ENCODE measurements around the gene SERTAD1. TPM values are rescaled to one million over a fixed set of nuclear protein-coding genes. Genes with fewer than 3 reads are reported as not detected.

Gene SERTAD1
- polyA plus RNA-seq, 1 of the 3 experiments (the other 2 are of a cell fraction): 10.4 TPM

DNA sequence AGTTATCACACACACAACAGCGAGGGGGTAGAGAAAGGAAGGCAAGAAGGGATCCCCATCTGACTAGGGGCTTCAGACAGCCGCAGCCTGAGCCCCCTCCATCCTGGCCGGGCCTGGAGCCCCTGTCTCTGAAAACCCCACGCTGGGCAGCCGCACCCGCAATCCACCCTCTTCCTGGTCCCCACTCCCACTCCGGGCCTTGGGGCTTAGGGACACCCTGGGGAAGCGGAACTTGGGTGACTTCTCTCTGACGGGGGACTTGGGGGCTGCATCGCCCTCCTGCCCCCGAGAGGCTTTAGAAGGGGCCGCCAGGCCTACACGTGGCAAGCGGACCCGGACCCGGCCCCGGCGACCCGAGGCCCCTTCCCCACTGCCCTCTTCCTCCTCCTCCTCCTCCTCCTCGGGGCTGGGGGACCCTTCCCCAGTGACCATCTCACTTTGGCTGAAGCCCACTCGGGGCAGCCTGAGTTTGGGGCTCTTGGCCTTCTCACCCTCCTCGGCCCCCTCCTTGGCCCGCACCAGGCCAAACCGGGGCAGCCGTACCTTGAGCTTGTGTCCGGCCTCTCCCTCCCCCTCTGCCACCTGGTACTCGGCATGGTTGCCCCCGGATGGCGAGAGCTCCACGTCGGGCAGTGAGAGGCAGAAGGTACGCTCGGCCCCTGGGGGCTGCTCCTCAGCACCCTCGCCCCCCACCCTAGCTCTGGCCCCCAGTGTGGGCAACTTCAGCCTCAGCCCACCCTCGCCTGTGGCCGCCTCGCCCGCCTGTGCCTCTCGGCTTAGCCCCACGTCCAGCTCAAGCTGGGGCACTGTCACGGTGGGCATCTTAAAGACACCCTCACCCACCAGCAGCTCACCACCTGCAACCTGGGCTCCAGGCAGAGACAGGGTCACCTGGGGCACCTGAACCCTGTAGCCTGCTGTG is 31.6 kb downstream of the SERTAD1 start:
- POLR2A ChIA-PET: no interaction called here
- CTCF ChIA-PET: interaction anchor here (0.8 kb wide), 1 partner anchor 27 kb away, joined by 4 read pairs; no protein-coding TSS in a partner anchor
- Histone ChIP-seq H3K36me3 (replicated peaks in 1 of 2; ENCODE audit: control insufficient read depth in 1 of 2, insufficient read depth in 2 of 2, low read length in 1 of 2) (no peaks in the 10 kb centered on the region), H3K27ac (ENCODE audit: low read depth in 2 of 2, low read length in 1 of 2) (no peak overlapping the region), H3K4me3 (ENCODE audit: low read depth in 2 of 2, low read length in 1 of 2) (no peak overlapping the region), H3K4me1 (ENCODE audit: control insufficient read depth in 1 of 2, insufficient read depth in 2 of 2, low read depth in 1 of 2, low read length in 1 of 2) (no peaks in the 10 kb centered on the region; a peak in 1 of 4 replicates), H3K9me3 (no peaks in the 10 kb centered on the region), H2AFZ (ENCODE audit: low read depth) (no peak overlapping the region), H4K20me1 (ENCODE audit: insufficient read depth) (no peaks in the 10 kb centered on the region), H3K4me2 (no peak overlapping the region), H3K27me3 (ENCODE audit: insufficient read depth) (no peaks in the 10 kb centered on the region), H3K79me2 (ENCODE audit: insufficient read depth) (no peaks in the 10 kb centered on the region), H3K9ac (no peak overlapping the region), H3K9me2 (no peaks in the 10 kb centered on the region), H3F3A (replicated peaks; ENCODE audit: insufficient read depth) (no peaks in the 10 kb centered on the region)
- 78% methylated on average over 22 of the region's 41 CpGs for WGBS (ENCODE audit: low lambda C conversion rate)
- DNase-seq: no peak
- no peak for TF ChIP-seq SMC3 (IDR thresholded peaks at IDR 0.05; ENCODE audit: low read depth, low read length)
- TF ChIP-seq ELF1 (IDR thresholded peaks at IDR 0.05): no peak
- no peak for TF ChIP-seq RFX5 (IDR thresholded peaks at IDR 0.05; ENCODE audit: low read length)

DNA sequence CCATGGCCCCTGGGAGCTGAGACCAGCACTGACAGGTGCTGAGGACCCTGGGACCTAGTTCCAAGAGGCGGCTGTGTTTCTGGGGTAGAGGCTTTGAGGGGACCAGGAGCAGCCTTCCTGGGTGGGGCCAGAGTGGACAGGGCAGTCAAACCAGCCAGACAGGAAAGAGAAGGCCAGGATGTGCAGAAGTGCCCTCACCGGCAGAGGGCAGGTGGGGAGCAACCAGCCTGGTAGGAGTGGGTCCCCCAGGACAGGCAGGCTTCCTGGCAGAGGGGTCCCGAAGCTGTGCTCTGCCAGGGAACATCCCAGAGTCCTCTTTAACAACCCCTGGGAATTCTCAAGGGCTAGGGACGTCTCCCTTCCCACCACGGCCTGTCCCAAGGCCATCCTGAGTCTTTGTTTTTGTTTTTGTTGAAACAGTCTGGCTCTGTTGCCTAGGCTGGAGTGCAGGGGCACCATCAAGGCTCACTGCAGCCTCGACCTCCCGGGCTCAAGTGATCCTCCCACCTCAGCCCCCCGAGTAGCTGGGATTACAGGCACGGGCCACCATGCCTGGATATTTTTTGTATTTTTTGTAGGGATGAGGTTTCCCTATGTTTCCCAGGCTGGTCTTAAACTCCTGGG is 32.8 kb downstream of the SERTAD1 start:
- no peak overlapping the region for H3K27ac ChIP-seq (ENCODE audit: low read depth in 2 of 2, low read length in 1 of 2)
- no peaks in the 10 kb centered on the region for H3F3A ChIP-seq (replicated peaks; ENCODE audit: insufficient read depth)
- no peak overlapping the region for H3K4me2 ChIP-seq
- no peak for DNase-seq
- TF ChIP-seq ELF1 (IDR thresholded peaks at IDR 0.05) (no peak), EZH2phosphoT487 (IDR thresholded peaks at IDR 0.05; ENCODE audit: borderline replicate concordance, low read depth) (no peak), NFIC (IDR thresholded peaks at IDR 0.05; ENCODE audit: borderline replicate concordance) (no peak), POLR2AphosphoS5 (IDR thresholded peaks at IDR 0.05; ENCODE audit: low read depth, low read length) (no peak), SIN3A (IDR thresholded peaks at IDR 0.05; ENCODE audit: borderline replicate concordance, low read depth, low read length) (no peak), EP300 (IDR thresholded peaks at IDR 0.05; ENCODE audit: borderline replicate concordance in 1 of 2, low read depth in 1 of 2, low read length in 1 of 2) (no peak), MXI1 (IDR thresholded peaks at IDR 0.05; ENCODE audit: low read depth, low read length) (no peak), FOSL2 (IDR thresholded peaks at IDR 0.05; ENCODE audit: borderline replicate concordance, low read depth) (no peak), MEF2A (IDR thresholded peaks at IDR 0.05; ENCODE audit: borderline replicate concordance, low read depth) (no peak), YY1 (IDR thresholded peaks at IDR 0.05; ENCODE audit: low read depth) (no peak)
- TF ChIP-seq, protein P1, sequence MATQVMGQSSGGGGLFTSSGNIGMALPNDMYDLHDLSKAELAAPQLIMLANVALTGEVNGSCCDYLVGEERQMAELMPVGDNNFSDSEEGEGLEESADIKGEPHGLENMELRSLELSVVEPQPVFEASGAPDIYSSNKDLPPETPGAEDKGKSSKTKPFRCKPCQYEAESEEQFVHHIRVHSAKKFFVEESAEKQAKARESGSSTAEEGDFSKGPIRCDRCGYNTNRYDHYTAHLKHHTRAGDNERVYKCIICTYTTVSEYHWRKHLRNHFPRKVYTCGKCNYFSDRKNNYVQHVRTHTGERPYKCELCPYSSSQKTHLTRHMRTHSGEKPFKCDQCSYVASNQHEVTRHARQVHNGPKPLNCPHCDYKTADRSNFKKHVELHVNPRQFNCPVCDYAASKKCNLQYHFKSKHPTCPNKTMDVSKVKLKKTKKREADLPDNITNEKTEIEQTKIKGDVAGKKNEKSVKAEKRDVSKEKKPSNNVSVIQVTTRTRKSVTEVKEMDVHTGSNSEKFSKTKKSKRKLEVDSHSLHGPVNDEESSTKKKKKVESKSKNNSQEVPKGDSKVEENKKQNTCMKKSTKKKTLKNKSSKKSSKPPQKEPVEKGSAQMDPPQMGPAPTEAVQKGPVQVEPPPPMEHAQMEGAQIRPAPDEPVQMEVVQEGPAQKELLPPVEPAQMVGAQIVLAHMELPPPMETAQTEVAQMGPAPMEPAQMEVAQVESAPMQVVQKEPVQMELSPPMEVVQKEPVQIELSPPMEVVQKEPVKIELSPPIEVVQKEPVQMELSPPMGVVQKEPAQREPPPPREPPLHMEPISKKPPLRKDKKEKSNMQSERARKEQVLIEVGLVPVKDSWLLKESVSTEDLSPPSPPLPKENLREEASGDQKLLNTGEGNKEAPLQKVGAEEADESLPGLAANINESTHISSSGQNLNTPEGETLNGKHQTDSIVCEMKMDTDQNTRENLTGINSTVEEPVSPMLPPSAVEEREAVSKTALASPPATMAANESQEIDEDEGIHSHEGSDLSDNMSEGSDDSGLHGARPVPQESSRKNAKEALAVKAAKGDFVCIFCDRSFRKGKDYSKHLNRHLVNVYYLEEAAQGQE (IDR thresholded peaks at IDR 0.05; ENCODE audit: low read depth, low read length): no peak
- TF ChIP-seq, protein P2, sequence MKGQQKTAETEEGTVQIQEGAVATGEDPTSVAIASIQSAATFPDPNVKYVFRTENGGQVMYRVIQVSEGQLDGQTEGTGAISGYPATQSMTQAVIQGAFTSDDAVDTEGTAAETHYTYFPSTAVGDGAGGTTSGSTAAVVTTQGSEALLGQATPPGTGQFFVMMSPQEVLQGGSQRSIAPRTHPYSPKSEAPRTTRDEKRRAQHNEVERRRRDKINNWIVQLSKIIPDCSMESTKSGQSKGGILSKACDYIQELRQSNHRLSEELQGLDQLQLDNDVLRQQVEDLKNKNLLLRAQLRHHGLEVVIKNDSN (IDR thresholded peaks at IDR 0.05; ENCODE audit: borderline replicate concordance, low read depth): no peak
- TF ChIP-seq, protein P3, sequence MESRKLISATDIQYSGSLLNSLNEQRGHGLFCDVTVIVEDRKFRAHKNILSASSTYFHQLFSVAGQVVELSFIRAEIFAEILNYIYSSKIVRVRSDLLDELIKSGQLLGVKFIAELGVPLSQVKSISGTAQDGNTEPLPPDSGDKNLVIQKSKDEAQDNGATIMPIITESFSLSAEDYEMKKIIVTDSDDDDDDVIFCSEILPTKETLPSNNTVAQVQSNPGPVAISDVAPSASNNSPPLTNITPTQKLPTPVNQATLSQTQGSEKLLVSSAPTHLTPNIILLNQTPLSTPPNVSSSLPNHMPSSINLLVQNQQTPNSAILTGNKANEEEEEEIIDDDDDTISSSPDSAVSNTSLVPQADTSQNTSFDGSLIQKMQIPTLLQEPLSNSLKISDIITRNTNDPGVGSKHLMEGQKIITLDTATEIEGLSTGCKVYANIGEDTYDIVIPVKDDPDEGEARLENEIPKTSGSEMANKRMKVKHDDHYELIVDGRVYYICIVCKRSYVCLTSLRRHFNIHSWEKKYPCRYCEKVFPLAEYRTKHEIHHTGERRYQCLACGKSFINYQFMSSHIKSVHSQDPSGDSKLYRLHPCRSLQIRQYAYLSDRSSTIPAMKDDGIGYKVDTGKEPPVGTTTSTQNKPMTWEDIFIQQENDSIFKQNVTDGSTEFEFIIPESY (IDR thresholded peaks at IDR 0.05; ENCODE audit: borderline replicate concordance, low read depth): no peak
- TF ChIP-seq, protein P4, sequence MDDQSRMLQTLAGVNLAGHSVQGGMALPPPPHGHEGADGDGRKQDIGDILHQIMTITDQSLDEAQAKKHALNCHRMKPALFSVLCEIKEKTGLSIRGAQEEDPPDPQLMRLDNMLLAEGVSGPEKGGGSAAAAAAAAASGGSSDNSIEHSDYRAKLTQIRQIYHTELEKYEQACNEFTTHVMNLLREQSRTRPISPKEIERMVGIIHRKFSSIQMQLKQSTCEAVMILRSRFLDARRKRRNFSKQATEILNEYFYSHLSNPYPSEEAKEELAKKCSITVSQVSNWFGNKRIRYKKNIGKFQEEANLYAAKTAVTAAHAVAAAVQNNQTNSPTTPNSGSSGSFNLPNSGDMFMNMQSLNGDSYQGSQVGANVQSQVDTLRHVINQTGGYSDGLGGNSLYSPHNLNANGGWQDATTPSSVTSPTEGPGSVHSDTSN (IDR thresholded peaks at IDR 0.05): no peak
- H3K27me3 ChIP-seq (ENCODE audit: insufficient read depth): no peaks in the 10 kb centered on the region
- H3K79me2 ChIP-seq (ENCODE audit: insufficient read depth): no peaks in the 10 kb centered on the region
- no peaks in the 10 kb centered on the region for H3K9me3 ChIP-seq
- ChIA-PET POLR2A (no interaction called here), CTCF (no interaction called here)
- H2AFZ ChIP-seq (ENCODE audit: low read depth): no peak overlapping the region
- WGBS (ENCODE audit: low lambda C conversion rate): 46% methylated on average over 8 of the region's 9 CpGs
- no peak overlapping the region for H3K4me3 ChIP-seq (ENCODE audit: low read depth in 2 of 2, low read length in 1 of 2)
- no peak overlapping the region for H3K9ac ChIP-seq
- no peaks in the 10 kb centered on the region for H3K4me1 ChIP-seq (ENCODE audit: control insufficient read depth in 1 of 2, insufficient read depth in 2 of 2, low read depth in 1 of 2, low read length in 1 of 2)
- H3K36me3 ChIP-seq (replicated peaks in 1 of 2; ENCODE audit: control insufficient read depth in 1 of 2, insufficient read depth in 2 of 2, low read length in 1 of 2): no peaks in the 10 kb centered on the region
- H3K9me2 ChIP-seq: no peaks in the 10 kb centered on the region
- no peaks in the 10 kb centered on the region for H4K20me1 ChIP-seq (ENCODE audit: insufficient read depth)
